ENCODE measurements around the gene PLAC1.

The PLAC1 gene

GRCh38 chrX:134631426-134632346 lies 26.6 kb downstream of the PLAC1 start:
- no peak for DNase-seq (ENCODE audit: low spot score)

GRCh38 chrX:134628663-134629062 lies 29.6 kb downstream of the PLAC1 start:
- no peak for DNase-seq (ENCODE audit: low spot score)

- DNase-seq (ENCODE audit: low spot score) = no peak
These were observed 31.8 kb downstream of the PLAC1 start for GRCh38 chrX:134626434-134626833.

- no peak for DNase-seq (ENCODE audit: low spot score)
These were observed 33.0 kb downstream of the PLAC1 start for GRCh38 chrX:134625315-134625718.

GRCh38 chrX:134624046-134624430 lies 34.2 kb downstream of the PLAC1 start:
- no peak for DNase-seq (ENCODE audit: low spot score)

- DNase-seq (ENCODE audit: low spot score) = no peak
These were observed 34.8 kb downstream of the PLAC1 start for GRCh38 chrX:134623293-134624045.

GRCh38 chrX:134622813-134623185 lies 35.5 kb downstream of the PLAC1 start:
- no peak for DNase-seq (ENCODE audit: low spot score)

- DNase-seq (ENCODE audit: low spot score) = no peak
These were observed 36.0 kb downstream of the PLAC1 start for GRCh38 chrX:134622056-134622812.

GRCh38 chrX:134619838-134620237 lies 38.4 kb downstream of the PLAC1 start:
- no peak for DNase-seq (ENCODE audit: low spot score)

- DNase-seq (ENCODE audit: low spot score) = no peak
These were observed 44.9 kb downstream of the PLAC1 start for GRCh38 chrX:134613396-134613795.

GRCh38 chrX:134608153-134608552 lies 50.1 kb downstream of the PLAC1 start:
- no peak for DNase-seq (ENCODE audit: low spot score)

GRCh38 chrX:134607523-134607922 lies 50.7 kb downstream of the PLAC1 start:
- DNase-seq (ENCODE audit: low spot score) = no peak

GRCh38 chrX:134604701-134605311 lies 53.5 kb downstream of the PLAC1 start:
- no peak for DNase-seq (ENCODE audit: low spot score)

GRCh38 chrX:134603806-134604700 lies 54.2 kb downstream of the PLAC1 start:
- DNase-seq (ENCODE audit: low spot score) = no peak

GRCh38 chrX:134602410-134602809 lies 55.9 kb downstream of the PLAC1 start:
- DNase-seq (ENCODE audit: low spot score) = no peak

- no peak for DNase-seq (ENCODE audit: low spot score)
These were observed 57.0 kb downstream of the PLAC1 start for GRCh38 chrX:134601240-134601765.

GRCh38 chrX:134600714-134601113 lies 57.6 kb downstream of the PLAC1 start:
- no peak for DNase-seq (ENCODE audit: low spot score)

- DNase-seq (ENCODE audit: low spot score) = no peak
These were observed 58.9 kb downstream of the PLAC1 start for GRCh38 chrX:134599184-134599914.

GRCh38 chrX:134592303-134592702 lies 66.0 kb downstream of the PLAC1 start:
- DNase-seq (ENCODE audit: low spot score) = no peak

- DNase-seq (ENCODE audit: low spot score) = no peak
These were observed 66.8 kb downstream of the PLAC1 start for GRCh38 chrX:134591502-134591901.
